Stimulated activated CD4-positive, alpha-beta T cell treated with anti-CD3 and anti-CD28 coated beads, Interleukin-4, amount 100 ng/mL, for 4 hours (primary cell): ENCODE data around the gene ANKRD52.
A peak's percentile ranks its signal among the peaks of the same experiment; 100 is the strongest.
"Not testable (repeated sequence)": the region's sequence is repeated elsewhere in the genome, so short reads cannot be mapped to it uniquely, and the experiment has no call there.

Experiments used
- DNase-seq, 2 experiments: peaks; one replicate each; pipeline ENCODE4 v3.0.0-alpha.2; 2020

Gene ANKRD52

GRCh38 chr12:56271031-56271430, 12.8 kb upstream of the ANKRD52 start:
- no peak for DNase-seq

- peak in 1 of 2 experiments; percentile 5 for DNase-seq
Measured at GRCh38 chr12:56267443-56268071, 9.4 kb upstream of the ANKRD52 start.

GRCh38 chr12:56266693-56267442, 8.7 kb upstream of the ANKRD52 start, which contains the start of gene COQ10A:
TSS of gene COQ10A (plus strand) at chr12:56266942. CDS start at chr12:56267119, 177 bp downstream.
- peak; percentile 75 to 87 for DNase-seq

- not testable (repeated sequence) for DNase-seq
Measured at GRCh38 chr12:56266068-56266692, 8.0 kb upstream of the ANKRD52 start.

- not testable (repeated sequence) for DNase-seq
Measured at GRCh38 chr12:56262955-56263354, 4.8 kb upstream of the ANKRD52 start.

GRCh38 chr12:56261503-56262232, 3.5 kb upstream of the ANKRD52 start:
- DNase-seq, result no peak

GRCh38 chr12:56260921-56261320, 2.7 kb upstream of the ANKRD52 start:
- no peak for DNase-seq

- no peak for DNase-seq
Measured at GRCh38 chr12:56260380-56260779, 2.2 kb upstream of the ANKRD52 start.

GRCh38 chr12:56258820-56259183, 618 bp upstream of the ANKRD52 start:
- DNase-seq, result no peak

- no peak for DNase-seq
Measured at GRCh38 chr12:56257491-56258067, 605 bp downstream of the ANKRD52 start.

- DNase-seq, result no peak
Measured at GRCh38 chr12:56257071-56257470, 1.1 kb downstream of the ANKRD52 start.

- no peak for DNase-seq
Measured at GRCh38 chr12:56256326-56256960, 1.7 kb downstream of the ANKRD52 start.

GRCh38 chr12:56255671-56256070, 2.5 kb downstream of the ANKRD52 start:
- DNase-seq, result no peak

GRCh38 chr12:56253091-56253490, 5.1 kb downstream of the ANKRD52 start:
- DNase-seq, result no peak

GRCh38 chr12:56252649-56253048, 5.5 kb downstream of the ANKRD52 start:
- DNase-seq, result no peak

GRCh38 chr12:56248711-56249110, 9.5 kb downstream of the ANKRD52 start:
- DNase-seq, result no peak

GRCh38 chr12:56247923-56248322, 10.3 kb downstream of the ANKRD52 start:
- no peak for DNase-seq

GRCh38 chr12:56244494-56244893, 13.7 kb downstream of the ANKRD52 start:
- DNase-seq, result no peak

- DNase-seq, result no peak
Measured at GRCh38 chr12:56243731-56244181, 14.4 kb downstream of the ANKRD52 start.

GRCh38 chr12:56242986-56243385, 15.2 kb downstream of the ANKRD52 start:
- DNase-seq, result no peak

- no peak for DNase-seq
Measured at GRCh38 chr12:56241424-56242303, 16.5 kb downstream of the ANKRD52 start.
